ENCODE data around the gene TIMP2.

DNA sequence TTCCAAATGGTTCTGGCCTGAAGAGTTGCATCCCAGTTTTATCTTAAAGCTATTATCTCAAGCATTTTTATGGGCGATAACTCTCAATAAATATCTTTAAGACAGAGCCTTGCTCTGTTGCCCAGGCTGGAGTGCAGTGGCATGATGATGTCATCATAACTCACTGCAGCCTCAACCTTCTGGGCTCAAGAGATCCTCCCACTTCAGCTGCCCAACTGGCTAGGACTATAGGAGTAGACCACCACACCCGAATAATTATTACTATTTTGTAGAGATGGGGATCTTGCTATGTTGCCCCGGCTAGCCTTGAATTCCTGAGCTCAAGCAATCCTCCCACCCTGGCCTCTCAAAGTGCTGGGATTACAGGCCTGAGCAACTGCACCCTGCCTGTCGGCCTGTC lies 117.0 kb downstream of the TIMP2 start:
- no peak for TF ChIP-seq CTCF (IDR thresholded peaks at IDR 0.05; ENCODE audit: low read depth, low read length)
- no peak for TF ChIP-seq EZH2phosphoT487 (IDR thresholded peaks at IDR 0.05; ENCODE audit: low read depth)

Data from OCI-LY3 (cell line).